AG10803 (cell line): Measurements from ENCODE around the gene MICAL2.

Experiments
- DNase-seq: peaks from one replicate; pipeline ENCODE4 v3.0.0; 2010; ENCODE audit warnings: low read depth
- H3K4me3 ChIP-seq: 2 replicates; pipeline ENCODE4 v1.5.1; 2011; ENCODE audit warnings: mild to moderate bottlenecking, low read length, control low read depth
- TF ChIP-seq, protein P1 (sequence below): conservative IDR thresholded peaks from 2 replicates; pipeline ENCODE4 v1.5.1; 2011; ENCODE audit warnings: mild to moderate bottlenecking, low read length, control low read depth, inconsistent platforms

Gene MICAL2

DNA sequence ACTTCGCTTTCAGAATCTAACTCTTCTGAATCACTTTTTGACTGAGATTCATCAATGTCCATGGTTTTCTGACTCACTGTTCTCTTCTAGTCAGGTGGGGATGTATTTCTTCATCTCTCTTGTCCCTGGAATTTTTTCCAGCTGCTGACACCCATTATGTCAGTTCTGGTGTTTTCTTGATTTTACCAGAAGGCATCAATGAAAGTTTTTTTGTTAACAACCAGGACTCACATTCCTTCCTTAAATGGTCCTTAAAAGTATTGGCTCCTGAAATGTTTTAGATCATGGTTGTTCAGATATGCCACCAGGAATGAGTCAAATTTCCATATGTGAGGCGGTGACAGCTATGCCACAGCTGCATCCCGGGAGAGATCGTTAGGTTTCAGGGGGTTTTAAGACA lies 12.9 kb downstream of the MICAL2 start:
- TF ChIP-seq, protein P1, sequence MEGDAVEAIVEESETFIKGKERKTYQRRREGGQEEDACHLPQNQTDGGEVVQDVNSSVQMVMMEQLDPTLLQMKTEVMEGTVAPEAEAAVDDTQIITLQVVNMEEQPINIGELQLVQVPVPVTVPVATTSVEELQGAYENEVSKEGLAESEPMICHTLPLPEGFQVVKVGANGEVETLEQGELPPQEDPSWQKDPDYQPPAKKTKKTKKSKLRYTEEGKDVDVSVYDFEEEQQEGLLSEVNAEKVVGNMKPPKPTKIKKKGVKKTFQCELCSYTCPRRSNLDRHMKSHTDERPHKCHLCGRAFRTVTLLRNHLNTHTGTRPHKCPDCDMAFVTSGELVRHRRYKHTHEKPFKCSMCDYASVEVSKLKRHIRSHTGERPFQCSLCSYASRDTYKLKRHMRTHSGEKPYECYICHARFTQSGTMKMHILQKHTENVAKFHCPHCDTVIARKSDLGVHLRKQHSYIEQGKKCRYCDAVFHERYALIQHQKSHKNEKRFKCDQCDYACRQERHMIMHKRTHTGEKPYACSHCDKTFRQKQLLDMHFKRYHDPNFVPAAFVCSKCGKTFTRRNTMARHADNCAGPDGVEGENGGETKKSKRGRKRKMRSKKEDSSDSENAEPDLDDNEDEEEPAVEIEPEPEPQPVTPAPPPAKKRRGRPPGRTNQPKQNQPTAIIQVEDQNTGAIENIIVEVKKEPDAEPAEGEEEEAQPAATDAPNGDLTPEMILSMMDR: no peak
- no peak overlapping the region for H3K4me3 ChIP-seq
- DNase-seq: peak; percentile 79

DNA sequence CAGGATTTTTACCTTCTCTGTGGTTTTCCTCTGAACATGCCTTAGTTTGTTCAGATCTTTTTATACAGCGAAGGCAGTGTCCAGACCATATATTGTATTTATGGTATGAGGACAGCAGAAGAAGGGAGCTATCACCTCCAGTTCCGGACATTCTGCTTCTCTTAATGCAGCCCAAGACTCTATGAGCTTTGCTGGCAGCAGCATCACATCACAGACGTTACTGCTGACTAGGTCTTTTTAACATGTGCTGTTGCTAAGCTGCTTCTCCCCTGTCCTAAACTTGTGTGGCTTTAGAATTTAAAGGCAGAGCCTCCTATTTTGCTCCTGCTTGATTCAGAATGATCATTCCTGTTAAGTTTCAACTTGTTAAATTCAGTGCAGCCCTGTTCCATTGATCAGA lies 13.4 kb downstream of the MICAL2 start:
- peak; percentile 65 for DNase-seq
- H3K4me3 ChIP-seq: no peak overlapping the region
- TF ChIP-seq, protein P1: no peak

DNA sequence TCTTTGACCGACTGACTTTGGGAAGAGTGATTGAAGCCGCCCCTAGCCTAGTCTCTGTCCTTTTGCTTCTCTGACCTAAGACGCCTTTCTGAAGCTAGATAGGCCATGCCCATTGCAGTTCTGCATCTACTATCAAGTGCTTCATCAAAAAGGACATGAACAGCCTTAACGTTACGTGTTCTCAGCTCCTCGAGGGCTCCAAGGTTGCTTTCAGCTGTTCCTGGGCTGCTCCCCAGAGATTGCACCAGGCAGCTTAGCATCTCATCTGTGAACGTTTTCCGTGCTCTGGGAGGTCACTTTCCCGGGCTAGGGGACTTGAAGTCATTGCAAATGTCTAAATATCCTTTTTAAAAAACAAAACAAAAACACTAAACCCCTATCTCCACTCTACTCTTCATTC lies 13.9 kb downstream of the MICAL2 start:
- no peak for DNase-seq
- H3K4me3 ChIP-seq: no peak overlapping the region
- TF ChIP-seq, protein P1: no peak

DNA sequence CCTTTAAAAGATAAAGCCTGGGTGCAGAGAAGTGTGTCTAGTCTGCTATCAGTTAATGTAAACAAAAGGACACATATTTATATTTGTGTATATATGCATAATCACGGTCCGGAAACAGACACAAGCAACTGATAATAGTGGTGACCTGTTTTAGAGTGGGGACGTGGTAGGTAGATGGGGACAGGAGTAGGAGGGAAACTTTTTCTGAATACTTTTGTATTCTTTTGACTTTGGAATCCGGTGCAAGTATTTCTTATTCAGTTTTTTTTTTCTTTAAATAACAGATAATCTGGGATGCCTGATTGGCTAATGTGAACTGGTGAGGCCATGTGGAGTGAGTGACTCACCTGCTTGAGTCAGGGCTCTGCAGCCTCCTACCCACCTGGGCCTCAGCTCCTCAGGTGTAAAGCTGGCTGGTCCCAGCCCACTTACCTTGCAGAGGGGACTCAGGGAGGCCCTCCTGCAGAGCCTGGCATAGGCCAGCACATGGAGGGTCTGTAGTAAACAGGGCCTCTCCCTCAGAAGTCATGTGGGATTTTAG lies 15.3 kb downstream of the MICAL2 start:
- TF ChIP-seq, protein P1: no peak
- H3K4me3 ChIP-seq: no peak overlapping the region
- no peak for DNase-seq

DNA sequence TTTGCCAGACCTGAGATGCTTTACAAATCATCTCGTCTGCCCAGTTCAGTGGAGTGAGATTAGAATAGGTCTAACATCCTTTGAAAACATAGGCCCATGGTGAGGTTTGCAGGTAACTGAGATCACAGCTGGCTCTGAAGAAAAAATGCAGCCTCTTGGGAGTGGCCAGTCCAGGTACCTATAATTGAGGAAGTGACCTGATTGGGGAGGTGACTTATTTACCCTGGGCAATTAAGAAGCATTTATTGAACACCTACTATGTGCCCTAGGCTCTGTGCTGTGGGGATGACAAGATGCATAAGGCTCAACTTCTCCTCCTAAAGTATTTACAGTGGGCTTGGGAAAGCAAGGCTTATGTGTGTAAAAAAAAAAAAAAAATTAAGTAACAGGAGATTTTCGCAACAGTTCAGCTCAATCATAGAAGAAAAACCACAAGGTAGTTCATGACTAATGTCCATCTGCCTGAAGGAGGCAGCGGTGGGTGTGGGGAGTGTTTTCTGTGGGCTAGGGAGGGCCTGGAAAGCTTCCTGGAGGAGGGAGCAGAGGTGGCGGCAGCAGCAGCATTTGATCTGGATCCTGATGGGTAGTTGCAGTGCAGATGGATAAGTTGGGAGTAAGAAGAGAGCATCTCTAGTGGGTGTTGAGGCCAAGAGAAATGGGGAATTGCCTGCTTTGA lies 16.1 kb downstream of the MICAL2 start:
- DNase-seq: peak; percentile 89
- TF ChIP-seq, protein P1: peak; percentile 29; the same call in 1 of the 2 replicates
- no peak overlapping the region for H3K4me3 ChIP-seq

DNA sequence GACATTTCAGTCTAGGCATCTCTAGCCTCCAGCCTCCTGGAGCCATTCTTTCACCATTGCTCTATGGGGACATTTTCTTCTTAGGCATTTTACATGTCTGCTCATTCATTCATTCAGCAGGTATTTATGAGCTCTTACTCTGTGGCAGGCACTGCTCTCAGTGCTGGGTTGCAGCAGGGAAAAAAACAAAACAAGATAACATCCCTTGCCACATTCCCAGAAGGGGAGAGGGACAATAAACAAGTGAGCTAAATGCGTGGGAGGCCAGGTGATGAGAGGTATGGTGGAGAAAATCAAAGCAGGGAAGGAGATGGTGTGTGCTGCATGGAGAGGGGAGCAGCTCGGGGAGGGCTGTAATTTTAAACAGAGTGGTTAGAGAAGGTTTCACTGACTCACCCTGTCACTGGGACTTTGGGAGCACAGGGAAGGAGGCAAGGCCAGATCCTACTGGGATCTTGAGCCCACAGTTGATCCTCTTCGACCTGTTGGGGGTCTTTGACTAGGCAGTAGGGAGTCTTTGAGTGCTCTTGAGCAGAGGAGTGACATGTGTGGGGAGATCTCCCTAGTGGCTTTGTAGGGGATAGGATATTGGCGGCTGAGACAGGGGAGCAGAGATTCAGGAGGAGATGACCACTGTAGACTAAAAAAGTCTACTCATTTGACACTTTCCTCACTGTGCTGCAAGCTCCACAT lies 17.0 kb downstream of the MICAL2 start:
- no peak for DNase-seq
- TF ChIP-seq, protein P1: no peak
- no peak overlapping the region for H3K4me3 ChIP-seq
